ENCODE results near the gene EVI5L. TPM values are rescaled to one million over a fixed set of nuclear protein-coding genes. Genes with fewer than 3 reads are reported as not detected.
A peak's percentile ranks its signal among the peaks of the same experiment; 100 is the strongest.

Gene EVI5L
- total RNA-seq, 2 experiments from 2014 or later = 5.2 to 6.0 TPM

DNA sequence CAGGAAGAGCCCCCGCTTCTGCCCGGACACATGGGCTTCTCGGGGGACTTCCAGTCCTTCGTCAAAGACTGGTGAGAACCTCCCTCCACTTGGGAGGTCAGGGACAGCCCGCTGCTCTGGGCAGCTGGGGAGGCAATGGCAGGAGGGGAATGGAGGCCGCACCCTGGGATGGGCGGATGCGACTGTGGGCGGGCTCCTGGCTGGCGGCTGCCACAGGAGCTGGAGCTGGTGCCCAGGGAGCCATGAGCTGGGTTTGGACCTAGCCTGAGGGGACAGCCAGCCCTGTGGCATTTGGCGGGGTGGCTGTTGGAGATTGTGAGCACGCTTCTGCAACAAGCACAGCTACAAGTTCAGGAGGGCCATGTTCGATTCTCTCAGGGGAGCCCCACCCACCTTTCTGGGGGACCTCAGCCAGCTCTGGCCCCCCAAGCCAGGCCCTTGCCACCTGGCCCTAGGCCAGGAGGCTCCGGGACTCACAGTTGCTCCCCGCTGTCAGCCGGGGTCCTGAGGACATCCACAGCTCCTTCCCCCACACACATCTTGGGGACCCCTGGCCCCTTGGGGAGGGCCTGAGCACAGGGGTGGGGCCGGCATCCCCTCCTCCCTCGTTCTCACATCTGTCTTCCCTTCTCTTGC lies 81.6 kb downstream of the EVI5L start:
- Mint-ChIP-seq H3K9me3 (no peaks in the 10 kb centered on the region), H3K27ac (no peak overlapping the region), H3K4me1 (ENCODE audit: low read depth) (peaks cover 8% of the 10 kb centered on the region), H3K36me3 (ENCODE audit: low read depth) (peaks cover 34% of the 10 kb centered on the region), H3K27me3 (peaks cover 14% of the 10 kb centered on the region), H3K4me3 (no peak overlapping the region)
- no peak for ATAC-seq (ENCODE audit: poor library complexity)
- ChIA-PET POLR2A (interaction anchor here (1.2 kb wide), 1 partner anchor 8 kb away, joined by 4 read pairs; the partner anchor contains the start of gene MAP2K7), CTCF (no interaction called here)
- intact Hi-C loops (cut with DNase I, micrococcal nuclease) = no loop called here
- Histone ChIP-seq H3K4me3 (ENCODE audit: low read length) (no peak overlapping the region), H3K4me1 (ENCODE audit: insufficient read depth, low read length) (peaks cover 34% of the 10 kb centered on the region), H3K9me3 (ENCODE audit: control insufficient read depth in 1 of 2, insufficient read depth in 1 of 2, low read length in 2 of 2) (peaks cover 0 to 5% of the 10 kb centered on the region in 2 experiments), H3K27me3 (ENCODE audit: control insufficient read depth in 1 of 2, insufficient read depth in 2 of 2, low read length in 2 of 2) (peaks cover 10 to 14% of the 10 kb centered on the region in 2 experiments), H3K36me3 (ENCODE audit: insufficient read depth, low read length) (peaks cover 52% of the 10 kb centered on the region), H3K27ac (ENCODE audit: low read depth in 1 of 2, low read length in 2 of 2) (no peak overlapping the region)
- peak in 1 of 14 experiments; percentile 31 for DNase-seq
- TF ChIP-seq, protein P1, sequence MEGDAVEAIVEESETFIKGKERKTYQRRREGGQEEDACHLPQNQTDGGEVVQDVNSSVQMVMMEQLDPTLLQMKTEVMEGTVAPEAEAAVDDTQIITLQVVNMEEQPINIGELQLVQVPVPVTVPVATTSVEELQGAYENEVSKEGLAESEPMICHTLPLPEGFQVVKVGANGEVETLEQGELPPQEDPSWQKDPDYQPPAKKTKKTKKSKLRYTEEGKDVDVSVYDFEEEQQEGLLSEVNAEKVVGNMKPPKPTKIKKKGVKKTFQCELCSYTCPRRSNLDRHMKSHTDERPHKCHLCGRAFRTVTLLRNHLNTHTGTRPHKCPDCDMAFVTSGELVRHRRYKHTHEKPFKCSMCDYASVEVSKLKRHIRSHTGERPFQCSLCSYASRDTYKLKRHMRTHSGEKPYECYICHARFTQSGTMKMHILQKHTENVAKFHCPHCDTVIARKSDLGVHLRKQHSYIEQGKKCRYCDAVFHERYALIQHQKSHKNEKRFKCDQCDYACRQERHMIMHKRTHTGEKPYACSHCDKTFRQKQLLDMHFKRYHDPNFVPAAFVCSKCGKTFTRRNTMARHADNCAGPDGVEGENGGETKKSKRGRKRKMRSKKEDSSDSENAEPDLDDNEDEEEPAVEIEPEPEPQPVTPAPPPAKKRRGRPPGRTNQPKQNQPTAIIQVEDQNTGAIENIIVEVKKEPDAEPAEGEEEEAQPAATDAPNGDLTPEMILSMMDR (IDR thresholded peaks at IDR 0.05) = no peak

DNA sequence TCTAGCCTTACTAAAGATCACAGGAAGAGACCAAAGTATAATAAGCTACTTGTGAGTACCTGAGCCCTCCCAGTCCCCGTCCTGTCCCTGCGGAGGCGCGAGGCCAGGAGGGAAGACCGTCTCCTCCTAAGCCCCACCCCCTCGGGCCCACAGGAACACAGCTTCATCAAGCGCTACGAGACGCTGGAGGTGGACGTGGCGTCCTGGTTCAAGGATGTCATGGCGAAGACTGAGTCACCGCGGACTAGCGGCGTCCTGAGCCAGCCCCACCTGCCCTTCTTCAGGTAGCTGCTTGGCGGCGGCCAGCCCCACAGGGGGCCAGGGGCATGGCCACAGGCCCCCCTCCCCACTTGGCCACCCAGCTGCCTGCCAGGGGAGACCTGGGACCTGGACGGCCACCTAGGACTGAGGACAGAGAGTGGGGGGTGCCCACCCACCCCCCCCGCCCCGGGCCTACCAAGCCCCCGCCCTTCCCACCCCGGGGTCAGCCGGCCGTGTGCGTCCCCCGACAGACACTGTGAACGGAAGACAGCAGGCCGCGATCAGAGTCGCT lies 82.2 kb downstream of the EVI5L start:
- peaks cover 12% of the 10 kb centered on the region for H3K4me1 Mint-ChIP-seq (ENCODE audit: low read depth)
- POLR2A ChIA-PET = interaction anchor here (1.2 kb wide), 1 partner anchor 9 kb away, joined by 4 read pairs; the partner anchor contains the start of gene MAP2K7
- H3K4me3 Mint-ChIP-seq = no peak overlapping the region
- H3K36me3 Mint-ChIP-seq (ENCODE audit: low read depth) = peaks cover 34% of the 10 kb centered on the region
- Histone ChIP-seq H3K27ac (ENCODE audit: low read depth in 1 of 2, low read length in 2 of 2) (no peak overlapping the region), H3K4me3 (ENCODE audit: low read length) (no peak overlapping the region), H3K4me1 (ENCODE audit: insufficient read depth, low read length) (peaks cover 35% of the 10 kb centered on the region), H3K36me3 (ENCODE audit: insufficient read depth, low read length) (peaks cover 49% of the 10 kb centered on the region), H3K27me3 (ENCODE audit: control insufficient read depth in 1 of 2, insufficient read depth in 2 of 2, low read length in 2 of 2) (peaks cover 14 to 19% of the 10 kb centered on the region in 2 experiments), H3K9me3 (ENCODE audit: control insufficient read depth in 1 of 2, insufficient read depth in 1 of 2, low read length in 2 of 2) (peaks cover 0 to 5% of the 10 kb centered on the region in 2 experiments)
- intact Hi-C loops (cut with DNase I, micrococcal nuclease) = no loop called here
- CTCF ChIA-PET = no interaction called here
- ATAC-seq (ENCODE audit: poor library complexity) = no peak
- DNase-seq = peak in 1 of 14 experiments; percentile 44
- H3K9me3 Mint-ChIP-seq = no peaks in the 10 kb centered on the region
- H3K27ac Mint-ChIP-seq = no peak overlapping the region
- H3K27me3 Mint-ChIP-seq = peaks cover 20% of the 10 kb centered on the region
- TF ChIP-seq, protein P1 (IDR thresholded peaks at IDR 0.05) = no peak

DNA sequence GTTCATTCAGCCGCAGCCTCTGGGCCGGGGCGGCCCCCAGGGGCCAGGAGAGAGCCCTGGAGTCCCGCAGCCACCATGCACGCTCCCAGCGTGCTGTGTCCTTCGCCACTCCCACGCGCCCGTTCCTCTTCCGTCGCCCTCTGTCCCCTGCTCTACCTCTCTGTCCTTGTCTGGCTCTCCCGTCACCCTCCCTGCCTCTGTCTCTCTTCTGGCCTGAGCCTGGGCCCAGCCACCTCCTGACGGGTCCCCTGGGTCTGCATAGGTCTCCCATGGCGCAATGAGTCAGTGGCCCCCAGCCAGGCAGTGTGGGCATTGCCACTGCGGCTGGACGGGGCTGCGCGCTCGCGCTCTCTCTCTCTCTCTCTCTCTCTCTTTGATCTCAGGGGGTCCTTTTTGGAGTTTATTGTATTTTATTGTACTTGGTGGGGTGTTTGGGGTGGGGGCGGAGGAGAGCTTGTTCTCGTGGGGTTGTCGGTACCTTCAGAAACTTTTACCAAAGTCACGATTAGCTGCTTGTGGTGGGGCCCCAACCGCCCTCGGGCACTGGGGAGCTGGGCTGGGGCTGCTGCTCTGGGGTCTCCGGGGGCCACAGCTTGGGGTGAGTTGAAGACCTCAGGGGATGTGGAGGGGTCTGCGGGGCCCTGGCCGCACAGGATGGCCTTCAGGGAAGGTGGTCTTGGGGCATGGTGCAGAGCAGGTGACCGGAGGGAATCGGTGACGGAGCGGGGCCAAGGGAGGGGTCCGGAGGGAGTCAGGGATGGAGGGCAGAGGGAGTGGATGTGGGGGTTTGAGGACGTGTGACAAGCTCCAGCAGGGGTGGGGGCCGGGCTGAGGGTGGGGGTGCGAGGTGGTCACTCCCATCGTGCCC lies 82.9 kb downstream of the EVI5L start:
- H3K4me3 Mint-ChIP-seq = peak overlapping the region; percentile 7
- peaks cover 34% of the 10 kb centered on the region for H3K36me3 Mint-ChIP-seq (ENCODE audit: low read depth)
- Histone ChIP-seq H3K4me1 (ENCODE audit: insufficient read depth, low read length) (peaks cover 35% of the 10 kb centered on the region), H3K27ac (ENCODE audit: low read depth in 1 of 2, low read length in 2 of 2) (no peak overlapping the region), H3K36me3 (ENCODE audit: insufficient read depth, low read length) (peaks cover 42% of the 10 kb centered on the region), H3K27me3 (ENCODE audit: control insufficient read depth in 1 of 2, insufficient read depth in 2 of 2, low read length in 2 of 2) (peaks cover 18 to 26% of the 10 kb centered on the region in 2 experiments), H3K9me3 (ENCODE audit: control insufficient read depth in 1 of 2, insufficient read depth in 1 of 2, low read length in 2 of 2) (peaks cover 0 to 5% of the 10 kb centered on the region in 2 experiments), H3K4me3 (ENCODE audit: low read length) (no peak overlapping the region)
- H3K27me3 Mint-ChIP-seq = peaks cover 23% of the 10 kb centered on the region
- TF ChIP-seq, protein P1 (IDR thresholded peaks at IDR 0.05) = no peak
- peaks cover 14% of the 10 kb centered on the region for H3K4me1 Mint-ChIP-seq (ENCODE audit: low read depth)
- ATAC-seq (ENCODE audit: poor library complexity) (no peak), DNase-seq (peak in 1 of 14 experiments; percentile 33)
- intact Hi-C loops (cut with DNase I, micrococcal nuclease) = no loop called here
- no peak overlapping the region for H3K27ac Mint-ChIP-seq
- H3K9me3 Mint-ChIP-seq = no peaks in the 10 kb centered on the region
- CTCF ChIA-PET = interaction anchor here (0.6 kb wide), 1 partner anchor 668 kb away, joined by 3 read pairs; no protein-coding TSS in a partner anchor
- POLR2A ChIA-PET = interaction anchor here (1.0 kb wide), 1 partner anchor 9 kb away, joined by 3 read pairs; the partner anchor contains the start of gene MAP2K7
